ENCODE measurements around the gene C2orf76. TPM values are rescaled to one million over a fixed set of nuclear protein-coding genes. Genes with fewer than 3 reads are reported as not detected.

Gene C2orf76
- total RNA-seq, 1 donor from 2014 or later, result 10.3 TPM

Other genes starting within 250 kb of the C2orf76 start
- gene C1QL2, start 208.1 kb downstream of the C2orf76 start, total RNA-seq, result not detected in 2 replicates
- gene STEAP3, start 143.0 kb downstream of the C2orf76 start, total RNA-seq, result 0.07 and 0.13 TPM in 2 replicates
- 142 and 146 TPM in 2 replicates for gene DBI, start 143 bp upstream of the C2orf76 start, total RNA-seq
- gene TMEM37, start 65.0 kb upstream of the C2orf76 start, total RNA-seq, result not detected in 2 replicates
- not detected in 2 replicates for gene SCTR, start 157.6 kb upstream of the C2orf76 start, total RNA-seq
- gene CFAP221, start 177.6 kb upstream of the C2orf76 start, total RNA-seq, result not detected in 2 replicates

Data from activated T-helper 1 cell treated with anti-CD3 and anti-CD28 coated beads, Interleukin-12 subunit alpha, Interleukin-12 subunit beta, Interleukin-2, Interleukin-4 antibody, amounts not matched to agents 30 ng/mL and 10 ng/mL and 1 ng/mL, durations not matched to agents 14 hours and 24 hours and 36 hours (primary cell).